HFF-Myc (cell line): ENCODE data around the gene LRRFIP1.

Experiments used
- DNase-seq: peaks from one replicate; pipeline ENCODE4 v3.0.0-alpha.2; 2011; ENCODE audit warnings: low read depth; ENCODE audit errors: extremely low read depth
- H3K4me3 ChIP-seq: replicated peaks from 2 replicates; pipeline ENCODE4 v1.5.1; 2011; ENCODE audit warnings: low read depth, mild to moderate bottlenecking, control low read depth, low read length
- TF ChIP-seq, protein P1 (sequence below): IDR thresholded peaks from 2 replicates; pipeline ENCODE4 v1.5.1; 2012; ENCODE audit warnings: mild to moderate bottlenecking, low read depth, low read length, control low read depth; ENCODE audit errors: missing control alignments

LRRFIP1 gene

DNA sequence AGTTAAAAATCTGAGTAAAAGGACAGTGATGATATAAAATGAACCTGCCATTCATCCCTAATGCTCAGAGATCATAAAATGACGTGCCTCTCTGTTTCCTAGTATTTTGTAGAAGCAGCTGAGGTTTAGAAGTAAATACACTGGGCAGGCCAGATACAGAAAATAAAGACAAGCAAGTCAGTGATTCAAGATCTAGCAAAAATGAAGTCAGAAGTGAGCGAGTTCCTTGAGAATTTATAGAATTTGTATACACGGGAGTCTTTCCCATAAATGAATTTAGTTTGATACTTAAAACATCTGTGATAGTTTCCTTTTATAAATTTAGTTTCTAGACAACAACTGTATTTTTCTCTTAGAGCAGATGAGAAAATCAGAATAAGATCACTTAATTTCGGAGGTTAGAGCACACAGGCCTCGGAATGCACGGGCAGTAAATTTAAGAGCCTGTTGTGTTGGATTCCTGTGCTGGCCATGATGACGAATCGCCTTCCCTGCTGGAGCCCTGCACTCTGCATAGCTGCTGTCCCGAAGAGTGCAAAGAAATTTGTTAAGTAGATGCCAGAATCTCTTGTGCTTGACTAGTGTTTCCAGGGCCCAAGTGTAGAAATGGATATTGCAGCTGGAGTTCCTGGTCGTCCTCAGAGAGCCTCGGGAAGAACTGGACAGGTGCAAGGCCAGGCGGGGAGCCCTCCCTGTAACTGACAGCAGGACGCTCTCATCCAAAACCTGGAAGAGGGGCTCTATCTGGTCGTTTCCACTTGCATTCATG is 87.5 kb downstream of the LRRFIP1 start:
- no peak overlapping the region for H3K4me3 ChIP-seq
- TF ChIP-seq, protein P1, sequence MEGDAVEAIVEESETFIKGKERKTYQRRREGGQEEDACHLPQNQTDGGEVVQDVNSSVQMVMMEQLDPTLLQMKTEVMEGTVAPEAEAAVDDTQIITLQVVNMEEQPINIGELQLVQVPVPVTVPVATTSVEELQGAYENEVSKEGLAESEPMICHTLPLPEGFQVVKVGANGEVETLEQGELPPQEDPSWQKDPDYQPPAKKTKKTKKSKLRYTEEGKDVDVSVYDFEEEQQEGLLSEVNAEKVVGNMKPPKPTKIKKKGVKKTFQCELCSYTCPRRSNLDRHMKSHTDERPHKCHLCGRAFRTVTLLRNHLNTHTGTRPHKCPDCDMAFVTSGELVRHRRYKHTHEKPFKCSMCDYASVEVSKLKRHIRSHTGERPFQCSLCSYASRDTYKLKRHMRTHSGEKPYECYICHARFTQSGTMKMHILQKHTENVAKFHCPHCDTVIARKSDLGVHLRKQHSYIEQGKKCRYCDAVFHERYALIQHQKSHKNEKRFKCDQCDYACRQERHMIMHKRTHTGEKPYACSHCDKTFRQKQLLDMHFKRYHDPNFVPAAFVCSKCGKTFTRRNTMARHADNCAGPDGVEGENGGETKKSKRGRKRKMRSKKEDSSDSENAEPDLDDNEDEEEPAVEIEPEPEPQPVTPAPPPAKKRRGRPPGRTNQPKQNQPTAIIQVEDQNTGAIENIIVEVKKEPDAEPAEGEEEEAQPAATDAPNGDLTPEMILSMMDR = no peak
- no peak for DNase-seq

DNA sequence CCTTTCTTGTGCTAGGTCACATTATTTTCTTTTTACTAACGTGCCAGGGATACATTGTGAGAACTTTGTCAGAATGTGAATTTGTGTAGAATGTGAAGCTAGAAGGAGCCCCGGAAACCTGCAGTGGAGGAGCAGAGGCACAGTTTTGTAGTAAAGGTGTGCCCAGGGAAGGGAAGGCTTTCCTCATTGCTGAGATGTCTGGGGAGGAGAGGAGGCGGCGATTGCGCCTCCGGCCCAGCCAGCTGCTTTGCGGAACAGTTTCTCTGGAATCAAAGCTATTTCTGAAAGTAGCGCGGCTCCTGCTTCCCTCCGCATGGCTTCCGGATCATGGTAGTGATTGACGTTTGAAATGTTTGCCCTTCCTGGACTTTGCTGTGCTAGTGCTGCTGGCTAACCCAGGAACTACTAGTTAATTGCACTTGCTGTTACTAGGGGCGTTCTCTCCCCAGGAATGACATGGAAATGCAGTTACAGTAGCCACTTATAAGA is 88.1 kb downstream of the LRRFIP1 start:
- no peak for DNase-seq
- no peak overlapping the region for H3K4me3 ChIP-seq
- TF ChIP-seq, protein P1 = no peak

DNA sequence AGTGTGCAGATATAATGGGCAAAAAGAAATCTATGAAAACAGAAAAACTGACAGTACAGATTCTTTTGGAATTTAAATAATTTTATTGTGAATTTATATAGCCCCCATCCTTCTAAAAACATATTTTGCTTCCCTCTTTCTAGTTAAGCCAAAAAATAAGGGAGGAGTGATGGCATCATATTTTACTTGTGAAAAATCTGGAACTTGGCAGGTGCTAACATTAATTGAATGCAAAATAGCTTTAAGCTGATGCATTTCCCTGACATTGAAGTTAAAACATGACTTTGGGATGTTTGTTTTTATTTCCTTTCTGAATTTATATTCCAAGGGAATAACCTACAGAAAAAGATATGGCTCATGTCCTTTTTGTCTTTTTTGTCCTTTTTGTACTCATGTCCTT is 88.6 kb downstream of the LRRFIP1 start:
- H3K4me3 ChIP-seq = no peak overlapping the region
- TF ChIP-seq, protein P1 = no peak
- no peak for DNase-seq

DNA sequence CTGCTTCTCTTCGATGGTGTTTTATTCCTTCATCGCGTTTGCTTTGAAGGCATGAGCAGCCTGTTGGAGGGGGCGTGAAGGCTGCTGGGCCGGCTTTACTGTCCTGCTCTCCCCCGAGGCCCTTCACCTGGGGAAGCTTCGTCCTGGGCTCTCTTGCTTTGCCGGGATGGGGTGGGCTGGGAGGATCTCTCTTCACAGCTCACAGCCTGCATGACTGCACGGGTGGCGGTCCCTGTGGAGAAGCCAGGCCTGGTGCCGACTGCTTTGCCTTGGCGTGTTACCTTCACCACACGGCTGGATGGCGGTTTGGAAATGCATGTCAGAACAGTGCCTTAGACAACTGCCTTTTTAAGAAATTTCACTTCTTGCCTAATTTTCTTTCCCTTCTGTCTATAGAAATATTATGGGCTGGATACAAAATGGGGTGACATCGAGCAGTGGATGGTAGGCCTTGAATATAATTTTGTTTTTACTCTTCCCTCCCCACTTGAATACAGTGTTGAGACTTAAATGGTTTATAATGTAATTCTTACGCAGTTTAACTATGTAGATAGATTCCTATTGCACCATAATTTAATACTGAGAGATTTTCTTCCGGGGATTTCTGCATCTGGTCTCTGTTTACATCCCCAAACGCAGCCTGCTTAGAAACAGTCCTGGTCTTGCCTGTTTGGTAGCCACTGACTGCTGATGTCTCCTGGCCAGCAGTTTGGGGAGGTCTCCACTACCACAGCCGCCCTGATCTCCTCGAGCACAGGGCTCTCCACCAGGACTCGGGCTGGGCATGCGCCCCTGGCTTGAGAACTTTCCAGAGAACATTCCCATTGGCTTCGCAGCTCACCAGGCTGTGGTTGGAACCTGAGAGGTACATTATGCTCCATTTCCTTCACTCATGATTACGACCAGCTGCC is 90.2 kb downstream of the LRRFIP1 start:
- DNase-seq = no peak
- no peak overlapping the region for H3K4me3 ChIP-seq
- TF ChIP-seq, protein P1 = no peak

DNA sequence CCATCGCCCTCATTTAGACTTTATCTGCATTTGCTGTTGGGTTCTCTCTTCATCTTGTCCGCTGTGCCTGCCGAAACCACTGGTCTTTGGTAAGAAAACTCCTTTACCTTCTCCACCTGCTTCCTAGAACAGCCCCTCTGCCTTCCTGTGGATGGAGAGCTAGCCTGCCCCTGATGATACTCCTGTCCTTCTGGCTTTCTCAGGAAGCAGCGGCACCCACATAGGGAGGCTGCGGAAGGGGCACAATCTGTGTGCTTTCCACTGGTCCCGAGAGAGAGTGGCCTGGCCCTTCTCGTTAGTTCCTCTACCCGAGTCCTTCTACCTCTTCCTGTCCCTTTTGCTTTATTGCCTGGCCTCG is 90.9 kb downstream of the LRRFIP1 start:
- TF ChIP-seq, protein P1 = no peak
- no peak for DNase-seq
- no peak overlapping the region for H3K4me3 ChIP-seq

DNA sequence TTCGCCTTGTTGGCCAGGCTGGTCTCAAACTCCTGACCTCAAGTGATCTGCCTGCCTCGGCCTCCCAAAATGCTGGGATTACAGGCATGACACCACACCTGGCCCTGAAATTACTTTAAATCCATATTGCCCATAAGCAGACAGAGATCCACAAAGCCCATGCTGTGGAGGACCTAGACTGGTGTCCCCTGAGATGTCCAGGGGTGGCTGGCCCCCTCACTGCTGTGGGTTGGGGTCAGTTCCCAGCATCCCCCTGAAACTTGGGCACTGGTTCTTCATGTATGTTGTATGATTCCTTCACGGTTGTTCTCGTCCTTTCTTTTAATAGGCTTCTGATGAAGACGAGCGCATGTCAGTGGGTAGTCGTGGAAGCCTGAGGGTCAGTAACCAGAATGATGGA is 93.1 kb downstream of the LRRFIP1 start:
- H3K4me3 ChIP-seq = no peak overlapping the region
- no peak for DNase-seq
- TF ChIP-seq, protein P1 = no peak
